GM19395 (cell line): ENCODE measurements around the gene RTN4RL2.
"Not testable (repeated sequence)": the region's sequence is repeated elsewhere in the genome, so short reads cannot be mapped to it uniquely, and the experiment has no call there.

ENCODE experiments used
- ATAC-seq: cut with Tn5 transposase; IDR thresholded peaks from one replicate; pipeline ENCODE4 v1.9.1; 2021; ENCODE audit warnings: mild to moderate bottlenecking, moderate library complexity; ENCODE audit not compliant: unreplicated experiment

RTN4RL2 gene

DNA sequence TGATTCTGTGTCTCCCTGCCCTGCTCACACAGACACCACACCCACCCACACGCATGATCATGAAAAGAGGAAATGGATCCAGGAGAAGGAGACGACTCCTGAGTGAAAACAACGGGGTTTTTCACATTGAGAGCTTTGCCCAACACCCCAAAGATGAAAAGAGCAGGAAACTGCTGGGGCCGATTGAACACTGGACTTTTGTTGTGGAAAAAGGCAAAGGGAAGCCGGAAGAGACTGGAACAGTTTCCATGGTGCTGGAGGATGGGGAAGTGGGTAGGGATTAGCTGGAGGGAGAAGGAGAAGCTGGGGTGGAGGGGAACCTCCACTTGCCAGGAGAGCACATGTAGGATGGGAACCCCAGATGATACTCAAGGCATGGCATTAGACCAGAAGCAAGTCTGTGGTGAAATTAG lies 28.2 kb upstream of the RTN4RL2 start:
- no peak for ATAC-seq

GRCh38 chr11:57432714-57433163 lies 27.6 kb upstream of the RTN4RL2 start:
- no peak for ATAC-seq

DNA sequence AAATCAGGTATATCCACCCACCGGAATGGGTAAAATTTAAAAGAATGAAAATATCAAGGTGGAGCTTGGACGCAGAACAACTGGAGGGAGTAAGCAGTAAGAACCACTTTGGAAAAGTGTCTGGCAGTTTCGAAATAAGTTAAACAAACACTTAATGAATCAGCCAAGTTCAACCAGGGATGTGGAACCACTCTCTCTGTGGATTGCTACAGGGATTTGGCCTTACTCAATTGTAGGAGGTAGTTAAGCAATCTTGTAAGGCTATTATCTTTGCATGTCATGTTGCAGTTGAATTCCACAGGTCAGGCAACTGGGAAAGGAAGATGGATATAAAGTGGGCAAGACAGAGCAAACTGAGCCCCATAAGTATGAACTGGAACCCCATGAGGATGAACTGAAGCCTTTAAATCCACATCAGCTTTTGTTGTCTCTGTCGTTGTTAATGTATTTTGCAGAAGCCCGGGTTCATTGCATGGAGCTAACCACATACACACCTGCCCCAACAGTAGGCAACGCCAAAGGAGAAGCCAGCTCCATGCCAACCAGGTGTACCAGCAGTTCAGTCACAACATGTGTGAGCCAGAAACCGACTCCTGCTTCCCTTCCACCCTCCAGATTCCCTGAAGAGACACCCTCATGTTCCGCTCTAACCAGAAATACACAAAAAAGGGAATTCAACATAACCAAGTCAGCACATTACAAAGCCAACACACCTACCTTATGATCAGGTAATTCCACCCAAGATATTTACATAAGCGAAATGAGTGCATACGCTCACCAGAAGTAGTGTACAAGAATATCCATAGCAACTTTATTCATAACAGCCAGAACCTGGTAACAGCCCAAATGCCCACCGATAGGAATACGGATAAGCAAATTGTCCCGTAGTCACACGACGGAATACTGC lies 25.4 kb upstream of the RTN4RL2 start:
- no peak for ATAC-seq

GRCh38 chr11:57436031-57436430 lies 24.3 kb upstream of the RTN4RL2 start:
- ATAC-seq = no peak

GRCh38 chr11:57438345-57439285 lies 21.7 kb upstream of the RTN4RL2 start:
- ATAC-seq = no peak

GRCh38 chr11:57439786-57440185 lies 20.5 kb upstream of the RTN4RL2 start:
- no peak for ATAC-seq

GRCh38 chr11:57440744-57441414 lies 19.4 kb upstream of the RTN4RL2 start:
- no peak for ATAC-seq

- ATAC-seq = no peak
These were observed 15.8 kb upstream of the RTN4RL2 start for GRCh38 chr11:57444362-57445121.

DNA sequence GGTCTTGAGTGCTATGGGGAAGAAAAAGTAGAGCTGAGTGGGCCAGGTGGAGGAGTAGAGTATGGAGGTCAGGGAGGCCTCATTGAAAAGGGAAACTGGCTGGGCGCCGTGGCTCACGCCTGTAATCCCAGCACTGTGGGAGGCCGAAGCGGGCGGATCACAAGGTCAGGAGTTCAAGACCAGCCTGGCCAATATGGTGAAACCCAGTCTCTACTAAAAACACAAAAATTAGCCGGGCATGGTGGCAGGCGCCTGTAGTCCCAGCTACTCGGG lies 15.3 kb upstream of the RTN4RL2 start:
- ATAC-seq = not testable (repeated sequence)

GRCh38 chr11:57446055-57446454 lies 14.3 kb upstream of the RTN4RL2 start:
- no peak for ATAC-seq

DNA sequence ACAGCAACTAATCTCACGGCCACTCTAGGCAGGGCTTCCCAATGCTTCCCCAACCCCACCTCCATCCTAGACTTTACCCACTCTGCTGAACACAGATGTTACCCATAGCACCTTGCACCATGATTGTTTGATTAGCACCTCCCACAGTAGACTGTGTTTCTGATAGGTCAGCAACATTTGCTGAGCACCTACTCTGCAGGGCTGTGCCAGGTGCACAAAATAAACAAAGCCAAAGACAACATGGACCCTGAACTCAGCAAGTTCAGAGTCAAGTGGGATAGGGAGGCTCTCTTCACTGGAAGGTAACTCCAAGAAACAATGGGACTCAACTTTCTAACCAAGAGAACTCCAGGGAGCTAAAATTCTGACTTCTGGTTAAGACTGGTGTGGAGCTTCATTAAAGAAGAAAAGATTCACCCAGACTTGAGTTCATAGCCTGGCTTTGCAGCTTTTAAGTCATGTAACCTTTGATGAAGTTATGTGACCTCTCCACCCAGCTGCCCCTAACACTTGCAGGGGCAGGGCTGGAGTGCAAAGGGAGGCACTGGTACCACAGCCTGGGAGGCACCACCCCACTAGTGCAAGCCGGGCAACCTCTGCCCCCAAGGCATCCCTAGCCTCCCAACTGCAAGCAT lies 6.7 kb upstream of the RTN4RL2 start:
- ATAC-seq = no peak

DNA sequence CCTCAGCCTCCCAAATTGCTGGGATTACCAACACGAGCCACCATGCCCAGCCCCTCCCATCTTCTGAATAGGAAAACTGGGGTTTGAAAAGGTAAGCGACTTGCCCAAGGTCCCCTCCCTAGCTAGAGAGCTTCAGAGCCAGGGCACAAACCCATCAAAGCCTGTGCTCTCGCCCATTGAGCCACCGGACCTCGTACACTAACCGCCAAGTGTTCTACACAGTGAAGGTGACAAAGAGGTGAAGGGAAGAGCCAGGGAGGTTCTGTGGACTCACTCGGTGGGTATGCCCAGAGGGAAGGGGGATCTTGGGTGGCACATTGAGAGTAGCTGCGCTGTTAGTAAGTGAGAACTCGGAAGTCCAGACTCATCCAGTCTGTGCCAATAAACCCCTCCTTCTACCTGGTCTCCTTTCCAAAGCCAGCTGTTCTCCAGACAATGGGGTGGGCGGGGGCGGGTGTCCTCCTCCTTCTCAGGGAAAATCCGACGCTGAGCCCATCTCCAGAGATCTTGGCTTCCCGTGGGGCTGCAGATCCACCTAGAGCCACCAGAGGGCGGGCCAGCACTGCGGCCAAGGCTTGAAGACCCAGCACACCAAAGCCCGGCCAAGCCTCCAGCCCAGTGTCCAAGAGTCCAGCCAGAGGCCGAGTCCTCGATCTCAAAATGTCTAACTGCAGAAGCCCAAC lies 3.2 kb upstream of the RTN4RL2 start:
- peak; percentile 70 for ATAC-seq

- ATAC-seq = peak; percentile 31
These were observed 2.7 kb upstream of the RTN4RL2 start for GRCh38 chr11:57457643-57458023.

GRCh38 chr11:57458060-57458409 lies 2.3 kb upstream of the RTN4RL2 start:
- ATAC-seq = no peak

GRCh38 chr11:57458410-57459163 lies 1.7 kb upstream of the RTN4RL2 start:
- no peak for ATAC-seq

- ATAC-seq = no peak
These were observed 935 bp upstream of the RTN4RL2 start for GRCh38 chr11:57459164-57460021.

- no peak for ATAC-seq
These were observed 726 bp downstream of the RTN4RL2 start for GRCh38 chr11:57460758-57461749.
